ENCODE measurements around the gene LGMN. TPM values are rescaled to one million over a fixed set of nuclear protein-coding genes. Genes with fewer than 3 reads are reported as not detected.
A peak's percentile ranks its signal among the peaks of the same experiment; 100 is the strongest.
"Not testable (repeated sequence)": the region's sequence is repeated elsewhere in the genome, so short reads cannot be mapped to it uniquely, and the experiment has no call there.

Gene LGMN
- total RNA-seq, 2 donors from 2014 or later, result 20.8 to 41.8 TPM

DNA sequence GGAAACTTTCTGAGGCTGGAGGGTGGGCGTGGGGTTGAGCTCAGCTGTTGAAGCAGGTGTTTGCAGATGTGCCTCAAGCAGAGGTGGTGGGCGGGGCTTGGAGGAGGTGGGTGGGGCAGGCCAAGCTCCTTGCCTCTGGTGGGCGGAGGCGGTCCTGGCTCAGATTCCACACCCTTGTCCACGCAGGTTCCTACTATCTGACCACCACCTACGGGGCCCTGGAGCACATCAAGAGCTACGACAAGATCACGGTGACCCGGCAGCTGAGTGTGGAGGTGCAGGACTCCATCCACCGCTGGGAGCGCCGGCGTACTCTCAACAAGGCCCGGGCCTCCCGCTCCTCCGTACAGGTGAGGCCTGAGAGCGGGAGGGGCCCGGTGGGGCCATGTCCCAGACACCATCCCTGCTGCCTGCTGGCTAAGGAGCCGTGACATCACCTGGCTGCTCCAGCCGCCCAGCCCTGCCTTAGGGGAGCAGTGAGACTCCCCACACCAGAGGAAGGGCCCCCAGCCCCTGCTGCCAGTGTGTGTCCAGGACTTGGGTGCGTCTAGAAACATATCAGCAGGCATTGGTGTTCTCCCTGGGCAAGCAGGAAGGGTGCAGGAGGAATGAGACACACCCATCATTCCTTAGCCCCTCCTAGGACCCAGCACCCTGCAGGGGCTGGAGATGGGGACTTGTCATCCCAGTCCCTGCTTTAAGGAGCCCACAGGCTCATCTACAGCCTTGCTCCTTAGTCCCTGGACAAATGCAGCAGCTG lies 63.4 kb downstream of the LGMN start:
- H3K36me3 ChIP-seq (replicated peaks in 1 of 2; ENCODE audit: insufficient read depth in 1 of 2, low read depth in 2 of 2), result no peaks in the 10 kb centered on the region
- H3K4me1 ChIP-seq, result peaks cover 38% of the 10 kb centered on the region
- DNase-seq (no peak), ATAC-seq (no peak)
- no peak overlapping the region for H3K4me3 ChIP-seq
- no peaks in the 10 kb centered on the region for H3K27me3 ChIP-seq
- no peak overlapping the region for H3K27ac ChIP-seq
- intact Hi-C loops (cut with DNase I), result no loop called here
- TF ChIP-seq, protein P1, sequence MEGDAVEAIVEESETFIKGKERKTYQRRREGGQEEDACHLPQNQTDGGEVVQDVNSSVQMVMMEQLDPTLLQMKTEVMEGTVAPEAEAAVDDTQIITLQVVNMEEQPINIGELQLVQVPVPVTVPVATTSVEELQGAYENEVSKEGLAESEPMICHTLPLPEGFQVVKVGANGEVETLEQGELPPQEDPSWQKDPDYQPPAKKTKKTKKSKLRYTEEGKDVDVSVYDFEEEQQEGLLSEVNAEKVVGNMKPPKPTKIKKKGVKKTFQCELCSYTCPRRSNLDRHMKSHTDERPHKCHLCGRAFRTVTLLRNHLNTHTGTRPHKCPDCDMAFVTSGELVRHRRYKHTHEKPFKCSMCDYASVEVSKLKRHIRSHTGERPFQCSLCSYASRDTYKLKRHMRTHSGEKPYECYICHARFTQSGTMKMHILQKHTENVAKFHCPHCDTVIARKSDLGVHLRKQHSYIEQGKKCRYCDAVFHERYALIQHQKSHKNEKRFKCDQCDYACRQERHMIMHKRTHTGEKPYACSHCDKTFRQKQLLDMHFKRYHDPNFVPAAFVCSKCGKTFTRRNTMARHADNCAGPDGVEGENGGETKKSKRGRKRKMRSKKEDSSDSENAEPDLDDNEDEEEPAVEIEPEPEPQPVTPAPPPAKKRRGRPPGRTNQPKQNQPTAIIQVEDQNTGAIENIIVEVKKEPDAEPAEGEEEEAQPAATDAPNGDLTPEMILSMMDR (IDR thresholded peaks at IDR 0.05), result no peak
- no peak for TF ChIP-seq POLR2A (IDR thresholded peaks at IDR 0.05)
- 86 to 91% methylated on average over 10 to 21 of the region's 21 CpGs for WGBS, 2 donors
- no peaks in the 10 kb centered on the region for H3K9me3 ChIP-seq

- no peak overlapping the region for H3K27ac ChIP-seq
- H3K4me1 ChIP-seq, result peaks cover 24% of the 10 kb centered on the region
- H3K27me3 ChIP-seq, result no peaks in the 10 kb centered on the region
- WGBS, 2 donors, result 83 to 85% methylated on average over 8 of the region's 8 CpGs
- TF ChIP-seq, protein P1 (IDR thresholded peaks at IDR 0.05), result no peak
- no peak for TF ChIP-seq POLR2A (IDR thresholded peaks at IDR 0.05)
- DNase-seq (no peak), ATAC-seq (no peak)
- intact Hi-C loops (cut with DNase I), result no loop called here
- no peak overlapping the region for H3K4me3 ChIP-seq
- no peaks in the 10 kb centered on the region for H3K36me3 ChIP-seq (replicated peaks in 1 of 2; ENCODE audit: insufficient read depth in 1 of 2, low read depth in 2 of 2)
- no peaks in the 10 kb centered on the region for H3K9me3 ChIP-seq
Measured at GRCh38 chr14:92683041-92683440, 65.4 kb downstream of the LGMN start.

- Histone ChIP-seq H3K36me3 (replicated peaks in 1 of 2; ENCODE audit: insufficient read depth in 1 of 2, low read depth in 2 of 2) (no peaks in the 10 kb centered on the region), H3K4me3 (no peak overlapping the region), H3K27ac (no peak overlapping the region), H3K9me3 (no peaks in the 10 kb centered on the region), H3K4me1 (peaks cover 4% of the 10 kb centered on the region), H3K27me3 (no peaks in the 10 kb centered on the region)
- intact Hi-C loops (cut with DNase I), result no loop called here
- ATAC-seq, result peak; percentile 66
- WGBS, 2 donors, result 36 to 40% methylated on average over 13 of the region's 13 CpGs
- peak; percentile 67 to 72 (median 68) for DNase-seq
- TF ChIP-seq, protein P1 (IDR thresholded peaks at IDR 0.05), result peak; percentile 63 to 85 (median 77)
- no peak for TF ChIP-seq POLR2A (IDR thresholded peaks at IDR 0.05)
Measured at GRCh38 chr14:92680781-92681650, 67.4 kb downstream of the LGMN start.

- H3K27me3 ChIP-seq; H3K36me3 ChIP-seq (replicated peaks in 1 of 2; ENCODE audit: insufficient read depth in 1 of 2, low read depth in 2 of 2); DNase-seq; H3K9me3 ChIP-seq; H3K27ac ChIP-seq; ATAC-seq; H3K4me3 ChIP-seq; intact Hi-C loops (cut with DNase I); H3K4me1 ChIP-seq: not testable (repeated sequence)
- 68 to 75% methylated on average over 4 of the region's 4 CpGs for WGBS, 2 donors
Measured at GRCh38 chr14:92680330-92680729, 68.1 kb downstream of the LGMN start.

DNA sequence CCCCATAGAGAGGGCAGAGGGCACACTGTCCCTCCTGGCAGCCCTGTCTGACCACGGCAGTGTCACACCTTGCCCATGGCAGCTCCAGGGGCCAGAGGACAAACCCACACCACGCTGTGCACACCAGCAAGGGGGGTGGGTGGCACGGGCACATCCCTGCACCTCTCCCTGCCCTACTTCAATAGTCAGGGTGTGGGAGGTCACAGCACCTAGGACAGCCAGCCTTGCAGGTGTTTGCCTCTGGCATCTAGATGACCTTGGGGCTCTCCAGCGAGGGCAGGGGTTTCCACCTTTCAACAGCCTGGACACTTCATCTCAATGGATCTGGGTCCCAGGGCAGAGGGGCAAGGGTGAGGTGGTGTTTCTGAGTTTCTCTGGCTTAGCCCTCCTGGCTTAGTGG lies 69.2 kb downstream of the LGMN start:
- ATAC-seq, result no peak
- H3K36me3 ChIP-seq (replicated peaks in 1 of 2; ENCODE audit: insufficient read depth in 1 of 2, low read depth in 2 of 2), result no peaks in the 10 kb centered on the region
- no peak overlapping the region for H3K4me3 ChIP-seq
- intact Hi-C loops (cut with DNase I), result no loop called here
- H3K4me1 ChIP-seq, result no peaks in the 10 kb centered on the region
- no peaks in the 10 kb centered on the region for H3K27me3 ChIP-seq
- 33 to 77% methylated on average over 1 to 4 of the region's 4 CpGs for whole genome bisulfite sequencing, 2 donors
- no peak overlapping the region for H3K27ac ChIP-seq
- no peaks in the 10 kb centered on the region for H3K9me3 ChIP-seq
- no peak for DNase-seq
- no peak for TF ChIP-seq POLR2A (IDR thresholded peaks at IDR 0.05)
- TF ChIP-seq, protein P1 (IDR thresholded peaks at IDR 0.05), result no peak
